Transverse colon (tissue), 4 donors: ENCODE measurements around the gene BTNL3.

ENCODE experiments used
- CTCF ChIP-seq, 5 experiments: fragments of 200-600 bp in 3 of 5; fragments of 450-650 bp in 2 of 5; sonication (generic) in 3 of 5; IDR thresholded peaks; 1 replicate in 2 of 5; 2 replicates in 3 of 5; pipeline ENCODE4 v1.5.1; 2016 to 2017; ENCODE audit warnings: antibody characterized with exemption in 5 of 5, inconsistent platforms in 3 of 5, mild to moderate bottlenecking in 2 of 5, moderate library complexity in 1 of 5
- EP300 ChIP-seq: sonication (generic); formaldehyde crosslinking; IDR thresholded peaks from one replicate; pipeline ENCODE4 v1.6.1; 2017; ENCODE audit warnings: antibody characterized with exemption, low read depth
- POLR2A ChIP-seq: fragments of 450-650 bp; IDR thresholded peaks from one replicate; pipeline ENCODE4 v1.6.1; 2016; ENCODE audit warnings: antibody characterized with exemption, mild to moderate bottlenecking, moderate library complexity
- POLR2AphosphoS5 ChIP-seq, 3 donors: sonication (generic); formaldehyde crosslinking; IDR thresholded peaks; one replicate each; pipeline ENCODE4 v1.6.1; 2016; ENCODE audit warnings: antibody characterized with exemption in 3 of 3

DNA sequence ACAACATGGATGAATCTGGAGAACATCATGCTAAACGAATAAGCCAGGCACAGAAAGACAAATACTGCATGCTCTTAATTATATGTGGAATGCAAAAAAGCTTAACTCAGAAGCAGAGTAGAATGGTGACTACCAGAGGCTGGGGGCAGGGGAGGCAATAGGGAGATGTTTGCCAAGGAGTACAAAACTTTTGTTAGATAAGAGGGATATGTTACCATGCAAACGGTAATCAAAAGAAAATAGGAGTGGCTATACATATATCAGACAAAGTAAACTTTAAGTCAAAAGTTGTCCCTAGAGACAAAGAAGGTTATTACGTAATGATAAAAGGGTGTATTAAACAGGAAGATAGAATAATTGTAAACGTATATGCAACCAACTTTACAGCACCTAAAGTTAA is 17.8 kb upstream of the BTNL3 start:
- TF ChIP-seq CTCF (IDR thresholded peaks at IDR 0.05) = no peak
- no peak for TF ChIP-seq POLR2A
- TF ChIP-seq EP300 = no peak
- TF ChIP-seq POLR2AphosphoS5 (IDR thresholded peaks at IDR 0.05) = no peak
